HCEC 1CT (cell line): ENCODE data around the gene GDF10.

Experiments used
- DNase-seq: peaks from one replicate; pipeline ENCODE4 v3.0.0-alpha.2; 2017

The GDF10 gene, protein sequence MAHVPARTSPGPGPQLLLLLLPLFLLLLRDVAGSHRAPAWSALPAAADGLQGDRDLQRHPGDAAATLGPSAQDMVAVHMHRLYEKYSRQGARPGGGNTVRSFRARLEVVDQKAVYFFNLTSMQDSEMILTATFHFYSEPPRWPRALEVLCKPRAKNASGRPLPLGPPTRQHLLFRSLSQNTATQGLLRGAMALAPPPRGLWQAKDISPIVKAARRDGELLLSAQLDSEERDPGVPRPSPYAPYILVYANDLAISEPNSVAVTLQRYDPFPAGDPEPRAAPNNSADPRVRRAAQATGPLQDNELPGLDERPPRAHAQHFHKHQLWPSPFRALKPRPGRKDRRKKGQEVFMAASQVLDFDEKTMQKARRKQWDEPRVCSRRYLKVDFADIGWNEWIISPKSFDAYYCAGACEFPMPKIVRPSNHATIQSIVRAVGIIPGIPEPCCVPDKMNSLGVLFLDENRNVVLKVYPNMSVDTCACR

DNA sequence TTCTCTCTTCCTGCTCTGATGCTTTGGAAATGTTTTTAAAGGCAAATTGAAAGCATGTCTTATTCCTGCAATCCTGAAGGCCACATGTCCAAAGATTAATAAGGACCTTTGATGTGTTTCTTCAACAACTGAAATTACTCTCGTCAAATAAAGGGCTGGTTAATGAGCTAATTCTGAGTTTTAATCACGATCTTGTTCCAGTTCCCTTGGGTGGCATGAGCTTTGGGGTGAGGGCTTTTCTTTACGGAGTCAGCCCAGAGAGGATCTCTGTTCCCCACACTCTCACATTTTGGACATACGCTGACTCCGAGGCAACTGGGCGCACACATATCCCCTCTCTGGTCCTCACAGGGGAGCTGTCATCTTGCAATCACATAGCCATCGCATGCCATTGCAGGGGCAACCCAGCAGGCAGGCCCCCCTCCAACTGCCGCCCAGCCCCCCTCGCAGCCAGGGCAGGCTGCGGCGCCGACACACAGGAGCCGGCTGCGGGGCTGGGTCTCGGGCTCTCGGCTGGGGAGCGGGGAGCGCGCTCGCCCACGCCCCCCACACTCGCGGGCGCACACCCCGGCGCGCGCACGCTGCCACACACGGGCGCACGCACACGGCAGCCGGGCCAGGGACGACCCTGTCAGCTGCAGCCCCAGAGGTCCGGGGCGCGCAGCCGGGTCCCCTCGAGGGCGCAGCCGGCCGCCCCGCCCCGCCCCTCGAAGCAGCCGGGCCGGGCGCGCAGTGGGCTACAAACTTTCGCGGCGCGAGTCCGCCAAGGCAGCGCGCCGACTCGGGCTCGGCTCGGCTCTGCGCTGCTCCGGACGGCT lies at the start of gene GDF10:
GDF10 (plus strand) TSS at position 587 of the 818 bp plus-strand sequence. CDS start 455 bp downstream, outside the sequence.
- DNase-seq, result no peak

DNA sequence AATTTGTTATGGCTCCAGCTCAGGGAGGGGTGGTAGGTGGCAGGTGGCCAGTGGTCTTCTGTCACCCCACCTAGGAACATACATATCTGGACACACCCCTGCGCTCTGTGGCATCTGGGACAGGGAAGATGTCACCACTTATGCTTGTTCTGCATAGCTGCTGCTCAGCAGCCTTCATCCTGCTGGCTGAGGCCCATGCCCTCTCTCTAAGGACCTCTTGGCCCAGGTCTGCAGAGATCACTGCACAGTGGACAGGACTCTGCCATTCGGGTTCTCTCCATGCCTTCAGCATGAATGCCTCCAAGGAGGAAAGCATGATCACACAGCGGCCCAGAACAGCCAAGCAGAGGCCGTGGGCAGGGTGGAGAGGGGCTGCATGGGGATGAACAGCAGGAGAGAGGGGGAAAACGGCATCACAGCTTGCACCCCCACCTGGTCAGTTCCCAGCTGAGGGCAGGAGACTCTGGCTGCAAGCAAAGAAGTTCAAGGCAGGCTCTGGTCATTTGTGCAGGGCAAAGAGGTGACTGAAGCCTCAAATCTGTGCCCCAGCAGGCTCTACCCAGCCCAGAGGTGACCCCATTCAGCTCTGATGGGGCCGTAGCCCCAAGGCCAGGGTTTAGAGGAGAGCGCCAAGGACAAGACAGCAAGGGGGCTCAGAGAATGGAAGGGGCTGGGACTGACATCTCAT lies 47.8 kb upstream of the GDF10 start:
- no peak for DNase-seq

DNA sequence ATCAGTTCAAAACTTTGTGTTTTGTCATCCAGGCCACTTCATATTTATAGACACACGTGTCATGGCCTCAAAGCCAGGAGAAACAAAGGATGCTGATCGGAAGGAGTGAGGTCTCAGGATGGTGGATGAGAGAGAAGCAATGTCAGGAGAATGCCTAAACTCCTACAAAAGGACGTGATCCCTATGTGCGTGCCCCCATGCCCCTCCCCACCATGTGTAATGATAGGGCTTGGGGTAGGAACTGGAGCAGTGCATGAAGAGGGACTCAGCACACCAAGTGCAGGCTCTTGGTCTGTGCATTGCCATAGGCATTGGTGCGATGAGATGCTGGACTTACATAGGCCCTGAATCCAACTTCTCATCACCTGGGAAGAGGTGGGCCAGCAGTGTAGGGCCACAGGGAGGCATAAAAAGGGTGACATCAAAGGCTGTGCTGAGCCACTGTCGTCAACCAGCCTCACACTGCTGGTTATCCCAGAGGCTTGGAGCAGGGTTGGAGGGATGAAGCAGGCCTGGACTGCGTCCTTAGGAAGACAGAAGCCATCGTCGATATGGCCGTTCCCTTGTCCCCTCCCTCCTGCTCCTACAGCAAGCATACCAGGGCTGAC lies 46.9 kb upstream of the GDF10 start:
- no peak for DNase-seq

DNA sequence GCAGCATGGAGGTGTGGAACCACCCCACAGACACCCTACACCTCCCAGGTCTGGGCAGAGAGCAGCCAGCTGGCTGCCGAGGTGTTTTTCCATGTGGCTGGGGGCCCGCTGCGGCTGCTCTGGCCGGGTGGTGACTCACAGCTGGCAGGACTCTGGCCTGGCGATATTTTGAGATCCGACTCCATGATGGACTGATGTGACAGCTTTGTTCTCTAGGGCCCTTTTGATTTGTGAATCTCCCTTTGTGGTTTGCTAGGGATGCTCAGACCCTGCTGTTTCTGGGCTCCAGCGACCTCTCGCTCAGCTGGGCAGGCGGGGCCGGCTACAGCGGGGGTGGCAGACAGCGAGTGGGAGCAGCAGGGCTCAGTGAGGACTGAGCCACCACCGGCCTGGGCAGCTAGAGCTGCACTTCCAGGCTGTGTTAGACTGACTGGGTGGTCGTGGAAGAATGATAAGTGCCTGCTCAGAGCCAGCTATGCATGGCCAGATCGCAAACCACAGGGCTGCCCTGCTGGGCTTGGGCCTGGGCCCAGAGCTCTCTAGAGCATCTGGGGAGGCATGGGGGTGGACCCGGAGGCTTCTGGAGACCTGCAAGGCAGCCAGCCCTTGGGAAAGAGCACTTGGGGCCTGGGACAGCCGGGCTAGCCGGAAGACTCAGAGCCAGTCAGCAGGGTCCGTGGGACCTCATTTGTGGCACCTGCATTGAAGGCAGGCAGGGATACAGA lies 46.2 kb upstream of the GDF10 start:
- DNase-seq, result no peak

DNA sequence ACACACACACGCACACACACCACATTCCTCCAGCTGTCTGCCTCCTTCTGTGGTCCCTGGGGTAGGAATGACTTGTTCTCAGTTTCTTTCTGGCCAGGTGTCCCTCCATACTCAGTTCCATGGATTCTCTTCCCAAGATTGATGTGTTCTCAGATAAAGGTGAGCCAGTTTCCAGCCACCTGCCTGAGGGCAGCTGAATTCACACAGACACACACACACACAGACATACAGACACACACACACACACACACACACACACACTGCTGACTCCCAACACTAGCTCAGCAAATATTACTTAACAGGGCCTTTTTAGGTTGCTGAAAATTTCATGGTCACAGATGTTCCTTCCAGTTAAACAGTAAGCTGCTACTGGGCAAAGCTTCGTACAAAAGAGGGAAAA lies 45.4 kb upstream of the GDF10 start:
- no peak for DNase-seq

DNA sequence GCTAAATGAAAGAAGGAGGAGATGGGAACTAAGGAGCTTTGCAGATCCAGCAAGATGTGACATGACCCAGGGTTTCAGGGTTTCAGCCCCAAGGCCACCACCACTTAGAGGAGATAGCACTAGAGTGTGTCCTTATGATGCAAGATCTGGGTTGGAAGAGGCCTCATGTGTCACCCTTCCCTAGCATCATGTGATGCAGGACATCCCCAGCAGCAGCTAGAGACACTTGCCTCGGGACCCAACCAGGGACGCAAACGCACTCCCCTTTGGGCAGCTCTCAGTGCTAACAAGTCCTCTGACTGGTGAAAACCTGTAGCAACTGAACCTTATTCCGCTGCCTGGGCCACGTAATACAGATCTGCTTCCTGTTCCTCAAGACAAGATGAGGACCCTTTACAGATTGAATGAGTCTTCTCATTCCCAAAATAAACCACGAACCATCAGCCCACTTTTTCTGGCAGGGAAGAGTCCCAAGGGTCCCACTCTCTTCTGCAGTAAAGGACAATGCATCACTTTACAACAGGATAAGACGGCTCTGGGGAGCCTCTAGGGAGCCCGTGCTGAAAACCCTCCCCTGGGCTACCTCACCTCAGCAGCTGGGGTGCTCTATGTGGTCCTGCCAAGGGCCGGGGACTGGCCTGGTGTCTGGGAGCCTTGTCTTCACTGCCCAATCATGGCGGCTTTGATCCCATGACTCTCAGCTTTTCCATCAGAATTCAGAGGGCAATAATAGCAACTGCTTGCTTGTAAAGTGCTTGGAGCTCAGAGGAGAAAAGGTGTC lies 44.8 kb upstream of the GDF10 start:
- DNase-seq, result no peak

DNA sequence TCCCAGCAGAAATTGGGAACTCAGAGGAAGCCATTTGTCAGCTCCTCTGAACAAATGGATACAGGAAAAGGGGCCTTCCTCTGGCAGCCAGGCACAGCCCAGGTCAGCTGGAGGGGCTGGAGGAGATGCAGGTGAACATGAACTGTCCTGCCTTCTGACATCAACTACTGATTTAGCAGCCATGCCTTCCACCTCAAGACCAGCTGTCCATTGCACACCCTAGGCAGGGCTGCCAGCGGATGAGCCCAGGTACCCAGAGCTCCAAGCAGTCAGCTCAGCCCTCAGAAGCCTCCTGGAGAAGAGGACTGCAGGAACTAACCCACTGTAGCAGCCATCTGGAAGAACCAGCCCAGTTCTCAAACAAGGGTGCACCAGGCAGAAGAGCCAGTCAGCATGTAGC lies 44.1 kb upstream of the GDF10 start:
- no peak for DNase-seq

DNA sequence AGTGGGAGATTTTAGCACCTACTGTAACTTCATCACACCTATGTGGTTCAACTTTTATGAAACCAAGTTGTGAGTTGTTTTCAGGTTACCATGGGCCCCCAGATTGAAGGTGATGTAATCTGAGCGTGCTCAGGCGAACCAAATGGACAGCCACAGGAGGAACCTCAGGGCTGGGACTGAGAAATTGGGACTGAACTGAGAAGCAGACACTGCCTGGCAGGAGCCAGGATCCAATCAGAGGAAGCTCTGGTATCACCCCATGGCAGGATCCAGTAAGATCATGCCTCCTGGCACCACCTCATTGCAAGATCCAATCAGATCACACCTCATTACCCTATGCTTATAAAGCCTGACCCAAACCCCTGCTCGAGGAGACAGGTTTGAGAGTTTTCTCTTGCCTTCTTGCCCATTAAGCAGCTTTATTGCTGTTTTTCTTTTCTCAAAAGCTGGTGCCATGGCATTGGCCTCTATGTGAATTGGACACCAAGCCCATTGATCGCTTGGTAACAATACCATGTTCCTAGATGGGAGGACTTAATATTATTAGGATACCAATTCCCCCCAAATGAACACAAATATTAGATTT lies 43.2 kb upstream of the GDF10 start:
- no peak for DNase-seq

DNA sequence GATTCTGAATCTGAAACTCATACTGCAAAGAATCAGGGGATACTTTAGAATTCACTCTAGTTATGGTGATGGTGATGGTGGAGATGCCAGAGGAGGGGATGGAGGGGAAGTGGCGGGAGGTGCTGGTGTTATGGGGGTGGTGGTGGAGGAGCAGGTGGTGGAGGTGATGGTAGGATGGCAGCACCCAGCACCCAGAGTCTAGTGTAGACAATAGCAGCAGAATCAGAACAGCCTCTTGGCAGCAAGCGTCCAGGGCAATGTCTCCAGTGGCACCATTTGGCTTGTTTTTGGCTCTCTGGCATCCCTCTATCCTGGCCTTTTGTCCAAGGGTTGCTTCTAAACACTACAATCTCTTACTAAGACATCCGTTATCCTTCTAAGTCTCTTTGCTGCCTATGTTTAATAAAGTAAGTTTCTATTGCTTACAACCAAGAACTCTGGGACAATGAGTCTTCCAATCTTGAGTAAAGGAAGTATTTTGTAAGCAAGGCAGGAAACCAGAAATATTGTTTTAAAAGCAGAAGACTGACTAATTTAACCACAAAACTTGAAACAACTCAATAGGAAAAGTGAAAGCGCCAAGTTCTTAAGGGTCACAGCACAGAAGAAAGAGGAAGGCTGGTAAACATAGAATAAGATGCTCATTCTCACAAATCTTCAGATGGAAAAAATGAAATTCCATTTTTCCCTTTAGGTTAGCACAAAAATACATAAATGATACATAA lies 42.4 kb upstream of the GDF10 start:
- no peak for DNase-seq

DNA sequence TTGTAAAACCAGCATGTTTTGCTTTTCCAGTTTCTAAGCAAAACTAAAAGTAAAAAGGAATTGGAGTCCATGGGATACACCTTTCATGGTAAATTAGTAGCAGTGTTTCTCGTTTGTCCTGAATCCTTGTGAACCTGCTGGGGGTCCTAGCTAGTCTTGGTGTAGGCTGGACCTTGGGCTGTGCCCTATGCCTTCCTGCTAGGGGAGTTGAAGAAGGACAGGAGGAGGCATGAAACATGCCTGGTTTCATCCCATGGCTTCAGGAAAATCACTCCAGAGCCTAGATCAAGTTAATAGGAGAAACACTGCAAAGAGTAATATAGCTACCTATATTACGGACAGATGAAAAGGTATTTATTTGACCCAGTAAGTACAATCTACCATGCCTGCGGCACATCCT lies 41.1 kb upstream of the GDF10 start:
- DNase-seq, result no peak

DNA sequence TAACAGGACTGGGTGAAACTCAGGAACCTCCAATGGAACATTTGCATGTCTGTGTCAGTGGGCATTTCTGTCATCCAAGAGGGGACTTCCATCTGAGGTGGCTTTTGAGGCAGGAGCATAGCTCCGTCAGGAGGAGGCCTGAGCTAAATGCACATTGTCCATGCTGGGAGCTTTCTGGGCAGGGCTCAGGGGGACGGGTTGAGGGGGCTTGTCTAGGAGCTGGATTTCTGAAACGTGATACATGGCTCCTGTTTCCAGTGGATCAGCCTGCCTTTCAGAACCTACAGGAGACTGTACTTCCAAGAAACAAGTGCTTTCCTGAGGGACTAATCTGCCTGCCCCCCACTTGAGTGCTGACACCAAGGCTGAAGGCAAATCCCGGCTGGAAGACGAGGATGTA lies 40.5 kb upstream of the GDF10 start:
- no peak for DNase-seq

DNA sequence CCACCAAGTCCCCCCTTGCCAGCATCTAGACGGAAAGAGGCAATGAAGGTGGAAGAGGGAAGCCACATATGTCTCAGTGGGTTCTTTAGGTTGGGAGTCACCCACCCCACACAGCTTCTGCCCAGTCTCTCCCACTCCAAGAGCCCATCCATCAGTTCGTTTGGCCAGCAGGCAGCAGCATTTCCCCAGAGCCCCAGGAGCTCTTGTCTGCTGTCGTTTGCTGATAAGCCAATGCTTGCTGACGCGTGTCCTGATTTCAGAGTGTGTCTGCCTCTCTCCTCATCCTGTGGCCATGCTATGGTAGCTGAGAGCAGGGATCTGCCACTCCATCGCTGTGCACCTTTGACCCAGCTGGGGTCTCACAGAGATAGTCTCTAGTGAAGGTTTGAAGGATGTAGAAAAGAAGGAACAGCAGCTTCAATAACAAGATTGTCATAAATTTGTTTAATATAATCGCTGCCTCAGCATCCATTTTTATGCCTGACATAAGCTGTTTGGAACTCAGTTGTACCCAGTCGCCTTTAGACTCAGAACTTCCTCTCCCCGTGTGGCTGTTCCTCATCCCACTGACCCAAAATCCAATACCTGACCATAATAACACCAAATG lies 39.4 kb upstream of the GDF10 start:
- no peak for DNase-seq

DNA sequence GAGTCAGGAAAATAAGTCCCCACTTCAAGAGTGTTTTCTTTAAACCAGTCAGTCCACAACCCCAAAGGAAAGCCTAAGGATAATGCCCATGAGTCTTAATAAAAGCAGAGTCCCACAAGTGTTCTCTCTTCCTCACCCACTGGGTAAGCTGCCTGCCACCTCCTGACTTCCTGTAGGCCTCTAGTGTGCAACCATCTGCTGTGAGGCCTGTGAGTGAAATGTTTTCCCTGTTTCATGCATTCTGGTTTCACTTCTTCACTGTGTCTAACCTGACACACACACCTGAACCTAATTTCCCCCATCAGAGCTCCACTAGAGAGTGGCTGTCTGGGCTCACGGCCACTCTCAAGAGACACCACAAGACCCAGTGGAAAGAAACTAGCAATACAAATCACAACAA lies 38.9 kb upstream of the GDF10 start:
- DNase-seq, result no peak

DNA sequence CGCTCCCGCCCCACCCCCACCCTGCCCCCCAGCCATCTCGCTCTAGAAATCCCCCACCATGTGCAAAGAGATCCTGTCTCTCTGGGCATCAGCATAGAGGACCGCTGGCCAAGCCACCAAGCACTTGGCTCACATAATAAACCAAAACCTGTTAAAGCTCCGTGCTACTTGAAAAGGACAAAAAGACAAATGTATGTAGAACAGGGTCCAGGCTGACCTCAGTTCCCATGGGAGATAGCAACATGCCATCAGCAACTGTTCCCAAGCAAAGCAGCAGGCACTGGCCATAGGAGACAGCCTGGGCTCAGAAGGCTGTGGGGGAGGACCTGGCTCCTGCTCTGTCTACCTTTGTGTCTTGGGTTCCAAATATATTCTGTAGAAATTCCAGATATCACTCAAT lies 38.4 kb upstream of the GDF10 start:
- no peak for DNase-seq

DNA sequence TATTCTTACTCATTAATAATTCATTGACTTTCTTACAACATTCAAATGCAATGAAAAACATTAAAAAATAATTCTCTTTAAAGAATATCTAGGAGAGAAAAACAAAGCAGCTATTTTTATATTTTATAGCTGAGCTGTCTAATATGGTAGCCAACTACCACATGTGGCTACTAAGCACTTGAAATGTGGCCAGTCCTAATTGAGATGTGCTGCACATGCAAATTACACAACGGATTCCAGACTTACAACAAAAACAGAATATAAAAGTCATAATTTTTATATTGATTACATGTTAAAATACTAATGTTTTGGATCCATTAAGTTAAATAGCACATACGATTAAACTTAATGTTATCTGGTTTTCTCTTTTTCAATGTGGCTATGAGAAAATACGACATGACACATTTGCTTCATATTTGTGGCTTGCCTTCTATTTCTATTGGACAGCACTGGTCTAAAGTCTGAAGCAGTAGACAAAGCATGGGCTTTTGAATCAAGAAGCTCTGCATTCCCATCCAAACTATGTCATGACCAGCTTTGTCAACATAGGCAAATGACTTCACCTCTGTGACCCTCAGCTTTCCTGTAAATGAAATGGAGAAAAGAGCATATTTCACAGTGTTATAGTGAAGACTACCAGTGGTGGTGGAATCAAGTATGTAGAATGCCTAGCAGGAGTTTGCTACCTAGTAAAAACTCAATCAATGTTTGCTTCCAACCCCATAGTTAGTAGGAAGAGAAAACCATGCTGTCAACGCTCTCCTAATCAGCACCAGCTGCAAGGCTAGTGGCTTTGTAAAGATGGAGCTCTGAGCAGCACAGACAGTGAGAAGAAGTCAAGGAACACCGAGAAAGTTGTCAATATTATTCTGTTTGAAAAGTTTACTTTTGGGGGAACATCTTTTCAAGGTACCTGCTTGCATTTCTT lies 37.1 kb upstream of the GDF10 start:
- no peak for DNase-seq

DNA sequence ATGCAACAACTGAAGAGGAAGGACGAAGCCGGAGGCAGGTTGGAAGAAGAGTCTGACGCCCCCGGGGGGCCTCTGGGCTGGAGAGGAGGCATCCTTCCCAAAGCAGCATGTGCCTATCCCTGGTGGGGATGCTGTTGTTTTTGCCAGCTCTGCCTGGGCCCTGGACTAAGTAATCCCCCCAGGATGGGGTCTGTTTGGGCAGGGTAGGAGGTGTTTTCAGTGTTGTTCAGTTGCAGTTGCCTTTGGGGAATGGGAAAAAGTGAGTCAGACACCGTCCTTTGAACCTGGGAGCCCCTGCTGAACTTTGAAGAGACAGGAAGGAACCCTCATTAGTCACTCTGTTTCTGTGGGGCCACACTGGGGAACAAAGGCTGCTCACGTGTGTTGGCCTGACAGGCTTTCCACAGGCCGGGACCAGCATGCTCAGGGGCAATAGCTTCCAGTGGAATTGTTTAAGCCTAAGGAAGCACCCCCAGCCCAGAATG lies 35.2 kb upstream of the GDF10 start:
- DNase-seq, result no peak

DNA sequence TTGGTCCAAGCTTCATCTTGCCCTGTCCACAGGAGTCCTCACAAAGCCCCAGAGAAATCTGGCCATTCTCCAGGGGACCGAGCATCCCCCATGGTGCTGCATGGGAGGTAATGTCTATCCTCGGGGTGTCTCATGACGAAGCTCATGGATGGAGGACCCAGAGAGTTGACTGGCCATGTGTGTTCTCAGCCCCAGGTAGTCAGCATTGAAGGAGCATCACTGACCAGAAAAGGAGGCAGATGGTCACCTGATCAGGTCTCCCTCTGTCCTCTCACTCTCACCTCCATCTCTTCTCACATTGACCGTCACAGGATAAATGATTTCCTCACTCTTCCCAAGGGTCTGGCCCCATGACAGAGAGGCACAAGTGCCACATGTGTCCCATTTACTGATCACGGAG lies 33.4 kb upstream of the GDF10 start:
- DNase-seq, result no peak

DNA sequence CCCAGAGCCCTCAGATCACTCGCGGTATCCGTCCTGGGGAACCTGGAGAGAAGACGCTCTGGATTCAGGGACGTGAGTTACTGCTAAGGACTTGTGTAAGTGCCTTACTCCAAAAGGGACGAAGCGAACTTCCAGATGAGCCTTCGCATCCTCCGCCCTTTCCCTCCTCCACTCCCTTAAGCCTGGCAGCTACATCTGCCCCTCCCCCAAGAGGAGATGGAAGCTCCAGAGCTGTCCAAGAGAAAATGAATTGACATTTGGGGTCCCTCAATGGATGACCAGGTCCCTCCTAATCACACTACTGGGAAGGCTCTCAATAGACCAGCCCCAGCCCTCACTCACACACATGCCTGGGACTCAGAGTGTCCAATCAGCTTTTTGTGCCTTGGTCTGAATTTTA lies 31.3 kb upstream of the GDF10 start:
- DNase-seq, result no peak

DNA sequence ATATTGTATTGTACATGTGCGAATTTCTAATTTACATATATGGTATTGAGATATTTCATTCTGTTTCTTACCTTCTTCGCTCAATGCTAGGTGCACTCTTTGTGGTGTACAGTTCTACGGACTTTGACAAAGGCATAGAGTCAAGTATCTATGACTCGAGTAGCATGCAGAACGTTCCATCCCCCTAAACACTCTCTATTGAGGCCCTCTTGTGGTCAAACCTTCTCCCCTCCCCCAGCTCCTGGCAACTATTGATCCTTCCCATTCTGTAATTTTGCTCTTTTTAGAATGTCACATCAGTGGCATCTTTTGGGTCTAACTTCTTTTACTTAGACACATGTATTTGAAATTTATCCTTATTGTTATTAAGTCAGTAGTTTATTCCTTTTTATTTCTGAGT lies 30.7 kb upstream of the GDF10 start:
- DNase-seq, result no peak
